Measurements from ENCODE around the gene TMPRSS12.
A peak's percentile ranks its signal among the peaks of the same experiment; 100 is the strongest.
"Not testable (repeated sequence)": the region's sequence is repeated elsewhere in the genome, so short reads cannot be mapped to it uniquely, and the experiment has no call there.

The TMPRSS12 gene

GRCh38 chr12:50927356-50927755 is 84.6 kb downstream of the TMPRSS12 start:
- no peak for ATAC-seq

GRCh38 chr12:50927766-50928224 is 85.1 kb downstream of the TMPRSS12 start:
- no peak for ATAC-seq

GRCh38 chr12:50928392-50928791 is 85.7 kb downstream of the TMPRSS12 start:
- no peak for ATAC-seq

GRCh38 chr12:50929831-50930230 is 87.1 kb downstream of the TMPRSS12 start:
- no peak for ATAC-seq

- ATAC-seq: not testable (repeated sequence)
Measured at GRCh38 chr12:50930477-50930876, 87.8 kb downstream of the TMPRSS12 start.

GRCh38 chr12:50932787-50933280 is 90.1 kb downstream of the TMPRSS12 start:
- ATAC-seq: peak in 1 of 2 donors; percentile 33

GRCh38 chr12:50933459-50934124 is 90.9 kb downstream of the TMPRSS12 start:
- no peak for ATAC-seq

GRCh38 chr12:50934371-50934851 is 91.7 kb downstream of the TMPRSS12 start:
- ATAC-seq: no peak

GRCh38 chr12:50934981-50935807 is 92.5 kb downstream of the TMPRSS12 start:
- ATAC-seq: no peak

- no peak for ATAC-seq
Measured at GRCh38 chr12:50936821-50937530, 94.2 kb downstream of the TMPRSS12 start.

All from activated CD4-positive, CD25-positive, alpha-beta regulatory T cell treated with anti-CD3 and anti-CD28 coated beads, Interleukin-2, amount 50 U/mL, for 24 hours (primary cell).